GM21360 (cell line): ENCODE results near the gene CRYBG3.

Source experiments
- ATAC-seq: cut with Tn5 transposase; IDR thresholded peaks from one replicate; pipeline ENCODE4 v1.9.1; 2021; ENCODE audit warnings: mild to moderate bottlenecking, moderate library complexity; ENCODE audit not compliant: unreplicated experiment

CRYBG3 gene

GRCh38 chr3:97970956-97971620 is 149.3 kb downstream of the CRYBG3 start:
- ATAC-seq = no peak

GRCh38 chr3:97971679-97972567 is 150.1 kb downstream of the CRYBG3 start, which contains the start of gene RIOX2:
Gene RIOX2 (minus strand): TSS chr3:97972431. CDS start chr3:97967593, 4,838 bp downstream.
- ATAC-seq = peak; percentile 84

GRCh38 chr3:97972976-97973375 is 151.2 kb downstream of the CRYBG3 start:
- no peak for ATAC-seq

- ATAC-seq = no peak
These were observed 153.2 kb downstream of the CRYBG3 start for GRCh38 chr3:97974996-97975395.

GRCh38 chr3:97975466-97975865 is 153.7 kb downstream of the CRYBG3 start:
- ATAC-seq = no peak

- no peak for ATAC-seq
These were observed 157.8 kb downstream of the CRYBG3 start for GRCh38 chr3:97979610-97980009.

GRCh38 chr3:97981886-97982285 is 160.1 kb downstream of the CRYBG3 start:
- ATAC-seq = no peak

GRCh38 chr3:97983933-97984491 is 162.2 kb downstream of the CRYBG3 start:
- ATAC-seq = no peak

- no peak for ATAC-seq
These were observed 165.5 kb downstream of the CRYBG3 start for GRCh38 chr3:97987306-97987705.

- ATAC-seq = no peak
These were observed 167.2 kb downstream of the CRYBG3 start for GRCh38 chr3:97988784-97989568.

GRCh38 chr3:97990624-97991292 is 168.9 kb downstream of the CRYBG3 start:
- no peak for ATAC-seq

GRCh38 chr3:97991293-97991682 is 169.5 kb downstream of the CRYBG3 start:
- ATAC-seq = no peak

- ATAC-seq = no peak
These were observed 170.8 kb downstream of the CRYBG3 start for GRCh38 chr3:97992547-97993173.

GRCh38 chr3:97993526-97993925 is 171.7 kb downstream of the CRYBG3 start:
- ATAC-seq = no peak

GRCh38 chr3:97994328-97994945 is 172.6 kb downstream of the CRYBG3 start:
- no peak for ATAC-seq
